NCI-H1048 (cell line): Measurements from ENCODE around the gene ERG.

Experiments used
- DNase-seq: peaks from one replicate; lab custom pipeline; 2025; lab: John Stamatoyannopoulos, UW

Gene ERG

DNA sequence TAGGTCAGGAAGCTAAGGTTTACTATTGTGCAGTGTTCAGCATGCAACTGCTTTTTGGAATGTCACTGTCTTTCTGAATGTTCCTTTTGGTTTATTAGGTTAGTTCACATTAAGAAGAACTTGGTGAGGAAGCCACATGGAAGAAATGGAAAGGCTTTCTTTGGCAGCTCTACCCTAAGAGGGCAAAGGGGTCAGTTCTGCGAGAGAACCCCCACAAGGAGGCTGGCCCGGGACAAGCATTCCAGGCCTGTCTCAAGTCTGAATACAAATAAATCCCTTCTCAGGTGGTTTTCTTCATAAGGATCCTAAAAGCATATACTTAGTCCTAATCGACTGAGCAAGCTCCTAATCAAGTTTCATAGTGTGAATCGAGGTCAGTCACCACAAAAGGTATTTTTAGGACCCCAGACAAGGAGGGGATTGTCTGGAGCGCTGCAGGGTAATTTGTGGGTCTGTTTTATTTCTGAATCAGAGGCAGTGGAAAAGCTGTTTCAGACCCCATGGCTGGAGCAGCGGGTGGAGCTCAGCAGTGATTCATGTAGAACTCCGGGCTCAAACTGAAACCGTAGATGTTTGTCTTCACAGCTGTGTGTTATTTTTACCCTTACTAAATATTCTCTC, 63.3 kb downstream of the ERG start:
- DNase-seq, result no peak

DNA sequence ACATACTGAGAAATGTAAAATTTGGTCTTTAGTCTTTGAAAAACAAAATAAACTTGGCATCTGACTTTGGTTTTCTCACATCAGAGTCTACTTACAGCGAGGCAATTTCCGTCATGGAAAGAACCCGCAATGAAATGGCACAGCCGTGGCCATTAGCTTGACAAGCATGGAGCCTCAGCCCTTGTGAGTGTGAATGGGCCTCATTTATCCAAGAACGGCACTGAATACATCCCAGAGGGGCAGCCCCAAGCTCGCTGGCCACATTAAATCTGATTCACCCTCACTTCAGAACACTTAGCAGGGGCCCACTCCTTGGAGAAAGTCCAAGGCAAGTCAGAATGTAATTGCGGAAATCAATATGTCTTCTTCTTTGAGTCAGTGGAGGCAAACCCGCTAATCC, 64.8 kb downstream of the ERG start:
- no peak for DNase-seq

DNA sequence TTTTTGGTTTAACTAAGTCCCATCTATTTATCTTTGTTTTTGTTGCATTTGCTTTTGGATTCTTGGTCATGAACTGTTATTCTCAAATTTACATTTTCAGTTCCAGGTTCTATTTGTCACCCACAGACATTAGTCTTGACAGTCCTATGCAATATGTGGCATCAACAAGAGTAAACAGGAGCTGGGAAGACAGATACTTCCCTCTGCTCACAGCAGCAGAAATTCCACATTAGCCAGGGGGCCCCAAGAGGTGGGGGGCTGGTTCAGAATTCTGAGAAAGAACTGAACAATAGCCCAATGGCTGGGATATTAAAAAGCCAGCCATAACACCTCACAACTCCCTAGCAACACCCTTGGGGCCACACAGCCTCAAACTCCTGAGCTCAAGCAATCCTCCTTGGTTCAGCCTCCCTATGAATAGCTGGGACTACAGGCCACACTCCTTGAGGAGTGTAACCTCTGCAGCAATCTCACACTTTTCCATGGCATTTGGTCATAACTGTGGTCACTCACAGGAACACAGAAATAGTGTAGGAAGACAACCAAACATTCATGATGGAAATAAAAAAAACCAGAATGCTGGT, 67.8 kb downstream of the ERG start:
- no peak for DNase-seq

DNA sequence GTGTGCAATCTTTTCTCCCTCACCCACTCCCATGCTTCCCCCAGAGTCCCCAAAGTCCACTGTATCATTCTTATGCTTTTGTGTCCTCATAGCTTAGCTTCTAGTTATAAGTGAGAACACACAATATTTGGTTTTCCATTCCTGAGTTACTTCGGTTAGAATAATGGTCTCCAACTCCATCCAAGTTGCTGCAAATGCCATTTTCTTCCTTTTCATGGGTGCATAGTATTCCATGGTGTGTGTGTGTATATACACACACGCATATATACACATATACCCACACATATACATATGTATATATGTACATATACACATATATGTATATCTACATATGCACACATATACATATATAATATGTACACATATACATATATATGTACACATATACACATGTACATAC, 69.3 kb downstream of the ERG start:
- no peak for DNase-seq

DNA sequence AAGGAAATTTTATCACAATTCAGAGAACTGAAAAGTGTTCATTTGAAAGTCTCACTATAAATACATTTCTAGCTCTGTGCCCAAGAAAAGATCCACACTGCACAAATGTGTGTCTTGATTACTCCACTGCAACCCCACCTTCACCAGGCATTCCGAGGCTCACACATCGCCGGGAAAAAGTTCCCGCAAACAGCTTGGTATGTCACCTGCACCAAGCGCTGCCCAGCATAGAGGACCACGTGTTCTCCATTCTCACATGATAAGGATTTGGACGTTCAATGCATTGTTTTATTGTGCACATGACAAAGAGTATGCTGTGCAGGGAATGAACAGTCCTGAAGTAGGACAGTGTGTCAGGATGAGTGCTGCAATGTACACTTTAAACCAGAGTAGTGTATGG, 70.1 kb downstream of the ERG start:
- no peak for DNase-seq

DNA sequence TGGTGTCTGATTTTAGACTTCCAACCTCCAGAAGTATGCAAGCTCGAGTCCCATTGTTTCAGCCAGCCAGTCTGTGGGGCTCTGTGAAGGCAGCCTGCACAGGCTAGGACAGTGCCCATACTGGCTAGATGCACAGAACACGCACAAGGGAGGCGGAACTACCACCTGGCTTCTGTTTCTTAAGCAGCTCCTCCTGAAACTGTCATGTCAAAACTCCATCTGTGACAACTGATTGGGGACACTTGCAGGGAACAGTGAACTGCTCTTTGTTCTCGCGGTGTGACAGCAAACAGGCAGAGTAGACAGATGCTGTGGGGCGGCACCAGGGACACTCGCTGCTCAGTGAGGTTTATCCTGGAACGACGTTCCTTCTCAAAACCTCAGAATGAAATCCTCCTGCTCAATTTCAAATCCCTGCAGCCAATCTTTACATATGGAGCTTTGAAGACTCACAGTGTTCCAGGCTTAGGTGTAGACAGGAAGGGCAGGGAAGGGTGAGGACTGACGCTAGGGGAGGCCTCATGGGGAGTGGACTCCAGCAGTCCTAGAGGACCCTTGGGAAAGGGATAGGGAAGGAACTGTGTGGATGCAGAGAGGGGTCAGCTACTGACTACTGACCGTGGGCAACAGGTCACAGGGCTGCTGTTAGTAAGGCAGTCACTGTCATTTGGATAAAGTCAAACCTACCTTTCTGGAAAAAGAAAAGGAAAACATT, 73.8 kb downstream of the ERG start:
- no peak for DNase-seq

DNA sequence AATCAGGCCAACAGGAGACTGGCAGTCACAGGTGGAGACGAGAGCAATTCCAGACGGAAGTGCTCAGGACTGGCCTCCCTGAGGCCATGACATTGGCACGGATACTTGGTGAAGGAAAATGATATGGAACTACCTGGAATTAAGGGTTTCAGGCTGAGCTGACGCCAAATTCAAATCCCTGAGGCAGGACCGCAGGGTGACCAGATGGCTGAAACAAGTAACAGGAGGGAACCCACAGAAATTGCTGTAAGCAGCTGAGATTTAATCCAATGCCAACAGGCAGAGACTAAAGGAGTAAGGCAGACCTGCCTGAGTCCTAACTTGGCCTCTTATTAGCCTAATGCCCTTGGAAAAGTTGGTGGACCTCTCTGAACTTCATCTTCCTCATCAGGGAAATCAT, 76.2 kb downstream of the ERG start:
- no peak for DNase-seq

DNA sequence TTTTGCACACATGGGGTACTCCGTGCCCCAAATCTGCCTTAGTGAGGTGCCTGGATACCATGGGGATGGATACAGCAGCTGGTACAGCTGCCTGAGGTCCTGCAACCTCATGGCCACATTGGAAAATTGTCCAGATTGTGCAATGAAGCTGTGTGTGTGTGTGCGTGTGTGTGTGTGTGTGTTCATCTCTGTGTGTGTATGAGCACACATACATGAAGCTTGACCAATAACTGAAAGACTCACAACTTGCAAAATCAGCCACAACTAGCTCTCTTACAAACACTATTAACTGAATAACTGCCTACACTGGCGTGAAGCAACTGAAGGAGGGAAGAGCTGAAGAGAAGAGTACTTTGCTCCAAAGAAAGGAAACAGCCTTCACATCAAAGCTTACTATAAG, 78.1 kb downstream of the ERG start:
- DNase-seq, result no peak

DNA sequence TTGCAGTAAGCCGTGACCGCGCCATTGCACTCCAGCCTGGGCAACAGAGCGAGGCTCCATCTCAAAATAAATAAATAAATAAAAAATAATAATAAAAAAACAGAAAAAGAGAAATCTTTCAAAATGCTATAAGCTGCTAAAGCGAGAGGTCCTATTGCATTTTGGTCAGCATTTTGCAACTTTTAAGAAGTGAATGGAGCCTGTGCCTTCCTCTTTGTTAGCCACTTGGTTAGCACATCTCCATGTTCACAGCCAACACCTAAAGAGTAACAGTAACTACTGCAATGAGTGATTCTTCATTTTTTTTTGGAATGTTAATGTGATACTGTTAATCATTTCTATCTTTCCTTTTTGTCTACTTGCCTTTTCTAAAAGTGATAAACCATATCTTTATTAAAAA, 80.6 kb downstream of the ERG start:
- DNase-seq, result no peak

DNA sequence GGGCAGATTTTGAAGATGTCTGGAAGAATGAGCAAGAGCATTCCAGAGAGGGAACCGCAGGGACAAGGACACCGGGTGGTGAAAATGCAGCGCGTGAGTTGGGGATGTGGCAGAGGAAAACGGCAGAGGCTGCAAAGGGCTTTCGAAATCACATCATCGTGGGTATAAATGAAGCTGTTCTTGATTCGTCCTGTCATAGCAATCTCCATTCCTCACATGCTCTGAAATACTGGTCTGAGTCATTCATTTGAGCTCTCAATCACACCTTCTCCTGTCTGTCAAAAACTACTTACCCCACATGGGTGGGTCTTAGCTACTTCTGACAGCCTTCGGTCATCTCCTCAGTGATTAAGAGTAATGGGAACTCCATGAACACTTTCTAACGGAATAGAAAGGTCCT, 81.5 kb downstream of the ERG start:
- DNase-seq, result no peak

DNA sequence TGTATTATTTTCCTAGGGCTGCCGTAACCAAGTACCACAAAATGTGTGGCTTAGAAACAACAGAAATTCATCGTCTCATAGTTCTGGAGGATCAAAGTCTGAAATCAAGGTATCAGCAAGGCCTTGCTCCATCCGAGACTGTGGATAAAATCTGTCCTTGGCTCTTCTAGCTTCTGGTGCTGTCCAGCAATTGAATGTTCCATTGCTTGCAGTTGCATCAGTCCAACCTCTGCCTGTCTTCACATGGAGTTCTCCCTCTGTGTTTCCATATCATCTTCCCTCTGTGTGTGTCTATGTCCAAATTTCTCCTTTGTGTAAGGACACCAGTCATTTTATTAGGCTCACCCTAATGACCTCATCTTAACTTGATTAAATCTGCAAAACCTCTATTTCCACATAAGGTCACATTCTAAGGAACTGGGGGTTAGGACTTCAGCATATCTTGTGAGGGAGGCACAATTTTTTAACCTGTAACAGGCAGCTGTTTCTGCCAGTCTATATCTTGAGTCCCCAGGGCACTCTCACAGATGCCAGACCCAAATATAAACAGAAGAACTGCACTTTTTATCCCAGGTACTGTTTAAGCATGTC, 84.2 kb downstream of the ERG start:
- no peak for DNase-seq

DNA sequence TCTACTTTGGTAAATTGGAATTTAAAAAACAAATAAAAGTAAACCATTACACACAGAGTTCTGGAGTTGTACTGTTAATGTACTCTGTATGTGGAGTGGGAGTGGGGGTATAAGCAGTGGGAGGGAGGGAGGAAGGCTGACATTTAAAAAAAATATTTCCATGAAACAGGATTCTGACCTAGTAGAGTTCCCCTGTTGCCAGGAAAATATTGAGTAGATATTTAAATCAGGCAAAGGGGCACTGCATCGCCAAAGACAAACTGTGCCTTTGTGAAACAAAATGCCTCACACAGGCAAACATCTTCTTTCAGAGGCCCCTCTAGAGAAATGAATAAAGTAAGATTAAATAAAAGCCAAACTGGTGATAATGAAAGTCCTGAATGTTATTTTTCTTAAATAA, 87.8 kb downstream of the ERG start:
- DNase-seq, result no peak

DNA sequence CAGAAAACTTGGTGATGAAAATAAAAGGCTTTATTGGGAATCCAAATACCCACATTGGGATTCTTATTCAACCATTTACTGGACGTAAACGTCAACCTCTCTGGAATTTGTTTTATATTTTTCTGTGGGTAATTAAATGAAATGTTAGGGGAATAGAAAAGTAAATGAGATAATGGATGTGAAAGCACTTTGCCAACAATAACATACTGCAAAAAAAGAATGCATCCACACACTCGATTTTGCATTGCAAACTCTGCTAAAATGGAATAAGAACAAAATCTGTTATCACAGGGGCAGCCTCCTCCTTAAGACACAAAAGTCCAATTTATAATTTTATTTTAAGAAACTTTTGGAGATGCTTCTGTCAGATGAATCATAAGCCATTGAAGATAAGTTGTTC, 88.4 kb downstream of the ERG start:
- no peak for DNase-seq

DNA sequence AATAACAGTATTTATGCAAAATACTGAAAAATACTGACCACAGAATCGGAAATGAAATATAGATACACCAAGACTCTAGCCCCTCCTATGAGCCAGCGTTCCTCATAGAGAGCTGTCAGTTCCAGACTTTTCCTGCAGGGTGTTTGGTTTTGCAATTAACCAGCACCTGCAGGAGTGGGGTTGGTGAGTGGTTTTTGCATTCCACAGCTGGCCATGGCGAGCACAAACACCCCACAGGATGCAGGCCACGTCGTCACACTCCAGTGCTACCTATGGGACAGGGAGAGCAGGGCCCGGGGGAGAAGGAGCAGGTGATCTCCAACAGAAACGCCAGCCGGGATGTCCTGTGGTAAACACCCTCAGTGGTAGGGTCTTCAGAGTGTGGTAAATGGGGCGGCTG, 94.1 kb downstream of the ERG start:
- DNase-seq, result no peak

DNA sequence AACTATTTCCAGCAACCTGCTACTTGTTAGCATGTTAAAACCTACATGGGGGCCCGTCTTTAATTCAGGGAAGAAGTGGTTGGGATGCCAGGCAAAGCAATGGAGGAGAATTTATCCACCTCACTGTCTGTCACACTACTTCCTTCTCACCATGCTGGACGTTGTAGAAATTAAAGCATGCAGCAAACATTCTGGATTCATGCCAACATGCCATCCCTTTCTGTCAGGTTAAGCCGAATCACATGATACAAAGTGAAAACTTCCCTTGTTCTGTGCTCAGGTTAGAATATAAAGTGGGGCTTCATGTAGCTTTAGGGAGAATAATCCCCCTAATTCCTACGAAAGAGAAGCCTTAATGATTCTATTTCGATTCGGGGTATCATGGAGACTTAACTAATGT, 95.5 kb downstream of the ERG start:
- no peak for DNase-seq

DNA sequence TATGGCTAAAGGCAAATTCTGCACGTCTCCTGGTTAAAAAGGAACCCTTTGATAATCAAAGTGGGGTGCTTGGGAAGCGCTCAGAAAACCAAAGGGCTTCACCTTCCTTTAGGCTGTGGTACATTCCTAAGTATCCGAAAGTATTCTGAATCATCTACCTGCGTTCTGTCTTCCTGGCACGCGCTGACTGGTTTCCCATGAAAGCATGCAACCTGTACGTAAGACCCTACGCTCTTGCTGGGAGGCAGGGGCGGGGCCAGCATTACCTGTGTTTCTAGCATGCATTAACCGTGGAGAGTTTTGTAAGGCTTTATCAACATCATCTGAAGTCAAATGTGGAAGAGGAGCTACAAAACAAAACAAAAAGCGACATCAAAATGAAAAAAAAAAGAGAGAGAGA, 96.0 kb downstream of the ERG start:
- DNase-seq, result no peak

DNA sequence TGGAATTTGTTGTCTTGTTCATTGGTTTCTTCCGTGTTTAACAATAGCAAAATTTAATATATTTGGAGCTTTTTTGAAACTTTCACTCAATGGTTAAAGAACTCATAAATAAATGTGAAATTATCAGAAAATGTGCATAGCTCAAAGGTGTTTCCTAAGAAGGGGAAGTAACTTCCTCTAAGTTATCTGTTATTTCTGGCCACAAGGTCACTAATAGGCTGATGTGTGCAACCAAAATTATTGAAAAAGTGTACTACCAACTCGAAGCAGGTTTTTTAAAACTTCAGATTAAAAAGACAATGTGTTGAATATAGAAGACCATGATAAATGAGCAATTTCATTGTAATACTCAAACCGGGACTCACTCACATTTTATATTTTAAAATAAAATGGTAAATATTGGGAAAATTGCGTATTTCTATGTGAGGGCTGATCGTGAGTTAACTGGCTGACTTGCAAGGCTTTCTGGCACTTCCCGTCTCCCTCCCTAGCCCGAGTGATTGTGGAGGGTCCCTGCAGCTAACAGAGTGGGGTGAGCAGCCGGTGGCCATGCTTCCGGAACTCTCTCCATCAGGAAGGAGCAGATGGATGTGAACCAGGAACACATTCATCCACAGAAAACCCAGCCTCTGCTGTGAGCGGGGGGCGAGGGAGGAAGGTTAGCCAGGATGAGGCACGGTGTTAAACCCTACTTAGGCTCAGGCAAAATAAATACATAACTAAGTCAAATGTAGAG, 96.9 kb downstream of the ERG start:
- no peak for DNase-seq

DNA sequence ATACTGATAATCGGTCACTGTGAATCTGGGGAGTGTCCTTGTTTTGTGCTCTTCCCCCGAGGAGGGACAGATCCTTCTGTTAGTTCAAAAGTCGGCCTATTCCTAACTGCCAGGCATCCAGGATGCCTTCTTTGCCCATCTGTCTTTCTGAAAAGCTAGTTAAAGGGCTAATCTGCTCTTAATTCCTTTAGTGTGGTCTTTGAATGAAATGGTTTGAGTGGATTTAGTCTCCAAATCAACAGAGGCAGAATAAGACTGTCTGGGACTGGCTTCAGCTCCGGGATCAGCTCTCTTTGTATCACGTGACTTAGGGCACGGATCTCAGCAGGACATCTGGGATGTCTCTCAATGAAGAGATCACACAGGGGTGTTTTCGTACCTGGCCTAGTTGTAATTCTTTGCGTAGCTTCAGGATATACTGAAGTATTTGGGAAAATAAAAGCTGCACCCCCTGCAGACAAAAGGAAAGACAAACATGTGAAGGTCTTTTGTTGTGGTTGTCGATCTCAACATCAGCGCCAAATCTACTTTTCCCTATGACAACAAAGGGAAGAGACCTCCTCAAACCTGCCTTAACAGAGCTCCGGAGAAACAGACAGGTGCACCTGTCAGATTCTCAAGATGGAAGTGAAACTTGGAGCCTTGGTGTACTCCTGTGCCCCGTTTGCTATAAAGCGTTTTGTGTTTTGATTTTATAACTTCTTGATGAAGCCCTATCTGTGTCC, 97.9 kb downstream of the ERG start:
- no peak for DNase-seq

DNA sequence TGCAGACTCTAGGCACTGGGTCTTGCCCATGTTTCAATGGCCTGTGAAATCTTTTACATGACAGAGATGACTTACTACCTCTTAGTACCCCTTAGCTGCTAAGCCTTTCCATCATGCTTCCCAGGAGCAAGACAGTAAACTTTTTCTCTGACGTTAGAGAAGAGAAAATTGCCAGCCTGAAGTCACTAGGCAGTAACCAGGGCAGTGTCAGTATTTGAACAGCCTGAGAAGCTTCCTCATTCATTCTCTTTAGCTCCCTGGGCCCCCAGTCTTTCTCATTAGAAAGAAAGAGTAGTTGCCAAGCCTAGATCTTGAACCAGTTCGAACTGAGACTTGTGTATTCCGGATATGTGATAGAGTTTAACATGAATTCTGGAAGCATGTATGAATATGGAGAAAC, 99.2 kb downstream of the ERG start:
- DNase-seq, result no peak

DNA sequence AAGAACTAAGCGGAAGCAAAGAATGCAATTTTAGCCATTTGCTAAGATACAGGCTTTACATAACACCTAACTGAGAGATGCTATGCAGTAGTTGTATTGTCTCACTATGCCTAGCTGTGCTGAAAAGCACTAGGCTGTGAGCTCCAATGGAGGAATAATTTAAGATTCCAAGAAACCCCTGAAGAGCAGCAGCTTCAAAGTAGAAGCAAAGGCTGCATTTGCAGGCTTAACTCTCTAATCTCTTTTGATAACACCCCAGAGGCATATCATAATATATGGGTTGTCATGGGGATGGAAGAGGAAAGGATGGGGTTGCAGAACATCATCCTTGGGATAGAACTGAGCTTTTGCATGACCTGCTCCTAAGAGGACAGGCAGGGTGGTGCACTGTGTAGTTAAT, 102.0 kb downstream of the ERG start:
- DNase-seq, result no peak

DNA sequence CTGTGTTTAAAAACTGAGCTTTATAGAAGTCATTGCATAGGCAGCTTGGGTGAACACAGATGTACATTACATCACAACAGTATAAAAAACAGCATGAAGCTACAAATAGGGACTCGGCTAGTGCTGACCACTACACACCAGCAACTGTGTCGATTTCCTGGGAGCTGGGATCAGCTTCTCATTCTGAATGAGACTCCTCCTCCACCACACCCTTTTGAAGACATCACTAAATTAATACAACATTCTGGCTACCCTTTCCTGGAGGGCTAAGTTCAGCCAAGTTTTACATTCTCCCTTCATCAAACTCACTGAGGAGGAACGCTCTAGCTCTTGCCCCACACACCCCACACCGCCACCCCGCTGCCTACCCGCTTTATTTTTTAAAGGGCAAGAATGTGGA, 102.7 kb downstream of the ERG start:
- DNase-seq, result no peak

DNA sequence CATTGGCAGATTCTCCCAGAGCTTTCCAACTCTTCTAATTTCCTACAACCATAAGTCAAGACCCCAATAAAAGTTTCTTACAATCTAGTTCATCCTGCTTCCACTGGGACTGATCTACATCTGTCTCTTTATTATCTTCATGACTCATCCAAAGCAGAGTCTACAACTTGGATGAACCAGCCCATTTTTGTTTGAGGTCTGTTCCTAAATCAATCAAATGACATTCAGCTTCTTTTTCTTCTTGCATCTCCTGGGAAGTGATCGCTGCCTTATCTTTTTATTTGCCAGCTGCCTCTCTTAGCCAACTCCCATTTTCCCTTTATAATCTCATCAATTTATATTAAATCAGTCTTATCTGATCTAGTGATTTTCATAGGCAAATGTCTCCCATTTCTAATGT, 105.6 kb downstream of the ERG start:
- DNase-seq, result no peak
